Ishikawa (cell line): ENCODE data around the gene GMCL2.

ENCODE experiments used
- CEBPB ChIP-seq: IDR thresholded peaks from 2 replicates; pipeline ENCODE4 v1.6.1; 2012
- TAF1 ChIP-seq: IDR thresholded peaks from 2 replicates; pipeline ENCODE4 v1.6.1; 2012; ENCODE audit warnings: low read depth, mild to moderate bottlenecking
- YY1 ChIP-seq: IDR thresholded peaks from 2 replicates; pipeline ENCODE4 v1.6.1; 2012; ENCODE audit warnings: low read depth
- TF ChIP-seq, protein P1 (sequence below): IDR thresholded peaks from 2 replicates; pipeline ENCODE4 v1.6.1; 2012

DNA sequence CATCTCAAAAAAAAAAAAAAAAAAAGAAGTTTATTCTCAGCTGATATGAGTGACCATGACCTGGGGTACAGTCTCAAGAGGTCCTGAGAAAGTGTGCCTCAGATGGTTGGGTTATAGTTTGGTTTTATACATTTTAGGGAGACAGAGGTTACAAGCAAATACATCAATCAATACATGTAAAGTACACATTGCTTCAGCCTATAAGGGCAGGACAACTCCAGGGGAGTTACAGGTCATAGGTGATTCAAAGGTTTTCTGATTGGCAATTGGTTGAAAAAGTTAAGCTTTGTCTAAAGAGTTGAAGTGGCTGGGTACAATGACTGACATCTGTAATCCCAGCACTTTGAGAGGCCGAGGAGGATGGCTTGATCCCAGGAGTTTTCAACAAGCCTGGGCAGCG, 2.3 kb upstream of the GMCL2 start:
- TF ChIP-seq CEBPB (no peak), YY1 (no peak), TAF1 (no peak)
- TF ChIP-seq, protein P1, sequence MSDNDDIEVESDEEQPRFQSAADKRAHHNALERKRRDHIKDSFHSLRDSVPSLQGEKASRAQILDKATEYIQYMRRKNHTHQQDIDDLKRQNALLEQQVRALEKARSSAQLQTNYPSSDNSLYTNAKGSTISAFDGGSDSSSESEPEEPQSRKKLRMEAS, result no peak
